PC-3 (cell line): ENCODE data around the gene SEMA3A. TPM values are rescaled to one million over a fixed set of nuclear protein-coding genes. Genes with fewer than 3 reads are reported as not detected.
"Not testable (repeated sequence)": the region's sequence is repeated elsewhere in the genome, so short reads cannot be mapped to it uniquely, and the experiment has no call there.

ENCODE experiments used
- ATAC-seq: fragments of 200-7000 bp; cut with Tn5 transposase; 2 replicates; pipeline ENCODE4 v1.9.1; 2020; ENCODE audit warnings: mild to moderate bottlenecking, moderate library complexity
- BruUV-seq: library from RNA; stranded (reverse); fragments of 400-500 nt; replicated peaks from 2 replicates; lab custom pipeline; 2021; lab: Mats Ljungman, UMichigan
- CTCF ChIA-PET: fragments of 300-600 bp; sonication (Branson Sonifier 250); formaldehyde crosslinking; loops from one replicate; lab custom pipeline; 2022; ENCODE audit warnings: antibody characterized with exemption; lab: Charles Lee
- POLR2A ChIA-PET: fragments of 300-600 bp; sonication (Branson Sonifier 250); formaldehyde crosslinking; loops from one replicate; lab custom pipeline; 2022; ENCODE audit warnings: antibody characterized with exemption; ENCODE audit not compliant: unreplicated experiment; lab: Charles Lee
- DNase-seq: peaks from one replicate; pipeline ENCODE4 v3.0.0-alpha.2; 2015
- H2AFZ ChIP-seq: fragments of 300-600 bp; sonication (generic); 2 replicates; pipeline ENCODE4 v1.6.0; 2016; ENCODE audit warnings: antibody characterized with exemption, low read length
- H3F3A ChIP-seq: fragments of 300-600 bp; sonication (generic); one replicate; pipeline ENCODE4 v1.6.0; 2017; ENCODE audit warnings: antibody characterized with exemption, low read length, control low read depth, mild to moderate bottlenecking; ENCODE audit not compliant: unreplicated experiment
- H3K27ac ChIP-seq: fragments of 300-600 bp; sonication (generic); 2 replicates; pipeline ENCODE4 v1.5.1; 2016; ENCODE audit warnings: mild to moderate bottlenecking, low read length
- H3K27me3 ChIP-seq: fragments of 300-600 bp; sonication (generic); 2 replicates; pipeline ENCODE4 v1.6.1; 2016; ENCODE audit warnings: low read length, mixed read lengths
- H3K36me3 ChIP-seq: fragments of 300-600 bp; sonication (generic); 2 replicates; pipeline ENCODE4 v1.6.1; 2016; ENCODE audit warnings: low read depth, mixed run types, low read length, mixed read lengths
- H3K4me1 ChIP-seq: fragments of 300-600 bp; sonication (generic); 2 replicates; pipeline ENCODE4 v1.5.1; 2016; ENCODE audit warnings: low read length; ENCODE audit not compliant: insufficient read depth
- H3K4me2 ChIP-seq: fragments of 300-600 bp; sonication (generic); 2 replicates; pipeline ENCODE4 v1.6.0; 2016; ENCODE audit warnings: low read length
- H3K4me3 ChIP-seq: fragments of 300-600 bp; sonication (generic); 2 replicates; pipeline ENCODE4 v1.5.1; 2016; ENCODE audit warnings: mild to moderate bottlenecking, low read length, mixed read lengths
- H3K79me2 ChIP-seq: fragments of 300-600 bp; sonication (generic); 2 replicates; pipeline ENCODE4 v1.6.1; 2017; ENCODE audit warnings: low read length, mixed read lengths
- H3K9ac ChIP-seq: fragments of 300-600 bp; sonication (generic); 2 replicates; pipeline ENCODE4 v1.6.0; 2016; ENCODE audit warnings: mild to moderate bottlenecking, low read length
- H3K9me2 ChIP-seq: fragments of 300-600 bp; sonication (generic); replicated peaks from 2 replicates; pipeline ENCODE4 v1.6.1; 2016; ENCODE audit warnings: mixed run types, low read length, mixed read lengths
- H3K9me3 ChIP-seq: fragments of 300-600 bp; sonication (generic); 2 replicates; pipeline ENCODE4 v1.6.1; 2016; ENCODE audit warnings: low read length, mixed read lengths
- H4K20me1 ChIP-seq: fragments of 300-600 bp; sonication (generic); 2 replicates; pipeline ENCODE4 v1.6.1; 2016; ENCODE audit warnings: low read length, mixed read lengths
- EZH2 ChIP-seq: fragments of 300-600 bp; sonication (generic); IDR thresholded peaks from one replicate; pipeline ENCODE4 v1.6.1; 2017; ENCODE audit warnings: antibody characterized with exemption, mild to moderate bottlenecking, low read length; ENCODE audit not compliant: unreplicated experiment
- EZH2phosphoT487 ChIP-seq: fragments of 300-600 bp; sonication (generic); IDR thresholded peaks from 2 replicates; pipeline ENCODE4 v1.6.1; 2018; ENCODE audit warnings: mild to moderate bottlenecking, antibody characterized with exemption, low read length, borderline replicate concordance
- intact Hi-C: fragments of 100-400 bp; cut with micrococcal nuclease; formaldehyde crosslinking; loops from 2 replicates; pipeline ENCODE4 v1.9.0; 2023
- total RNA-seq: library from RNA; depleted of rRNA; stranded (reverse); fragments of >200 nt; gene quantifications from 2 replicates; pipeline ENCODE4 v1.2.3, GENCODE V29; 2014
- TF ChIP-seq, protein P1 (sequence below): fragments of 300-600 bp; sonication (generic); conservative IDR thresholded peaks from 2 replicates; pipeline ENCODE4 v1.5.1; 2017; ENCODE audit warnings: antibody characterized with exemption, low read depth, mild to moderate bottlenecking, low read length

The SEMA3A gene
- total RNA-seq, 1 experiment from 2014 or later, result 16.9 TPM

DNA sequence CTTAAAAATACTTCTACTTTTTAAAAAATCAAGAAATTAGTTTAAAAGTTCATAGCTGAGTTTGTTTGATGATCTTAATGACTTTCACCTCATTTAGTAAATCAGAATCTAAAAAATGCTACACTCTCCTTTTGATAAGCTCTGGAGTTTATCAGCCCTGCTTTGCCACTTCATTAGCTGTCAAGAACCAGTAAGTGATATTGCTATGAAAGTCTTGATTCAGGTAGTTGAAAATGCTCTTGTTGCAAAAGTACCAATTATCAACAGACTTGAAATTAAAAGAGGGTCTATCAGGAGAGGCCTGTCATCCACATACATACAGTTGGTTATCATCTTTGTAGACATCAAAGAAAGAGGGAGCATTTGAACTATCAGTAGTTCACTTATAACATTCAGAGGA lies 41.6 kb downstream of the SEMA3A start:
- ATAC-seq (no peak), DNase-seq (no peak)
- POLR2A ChIA-PET, result no interaction called here
- H3F3A ChIP-seq, result no peaks in the 10 kb centered on the region
- intact Hi-C loops, result no loop called here
- H3K9me2 ChIP-seq, result no peaks in the 10 kb centered on the region
- H3K4me1 ChIP-seq, result peaks cover 3% of the 10 kb centered on the region; the same call in 1 of the 2 replicates
- H3K9me3 ChIP-seq, result no peaks in the 10 kb centered on the region
- no peak overlapping the region for H3K4me3 ChIP-seq
- no peak for TF ChIP-seq EZH2
- no peak for TF ChIP-seq EZH2phosphoT487
- TF ChIP-seq, protein P1, sequence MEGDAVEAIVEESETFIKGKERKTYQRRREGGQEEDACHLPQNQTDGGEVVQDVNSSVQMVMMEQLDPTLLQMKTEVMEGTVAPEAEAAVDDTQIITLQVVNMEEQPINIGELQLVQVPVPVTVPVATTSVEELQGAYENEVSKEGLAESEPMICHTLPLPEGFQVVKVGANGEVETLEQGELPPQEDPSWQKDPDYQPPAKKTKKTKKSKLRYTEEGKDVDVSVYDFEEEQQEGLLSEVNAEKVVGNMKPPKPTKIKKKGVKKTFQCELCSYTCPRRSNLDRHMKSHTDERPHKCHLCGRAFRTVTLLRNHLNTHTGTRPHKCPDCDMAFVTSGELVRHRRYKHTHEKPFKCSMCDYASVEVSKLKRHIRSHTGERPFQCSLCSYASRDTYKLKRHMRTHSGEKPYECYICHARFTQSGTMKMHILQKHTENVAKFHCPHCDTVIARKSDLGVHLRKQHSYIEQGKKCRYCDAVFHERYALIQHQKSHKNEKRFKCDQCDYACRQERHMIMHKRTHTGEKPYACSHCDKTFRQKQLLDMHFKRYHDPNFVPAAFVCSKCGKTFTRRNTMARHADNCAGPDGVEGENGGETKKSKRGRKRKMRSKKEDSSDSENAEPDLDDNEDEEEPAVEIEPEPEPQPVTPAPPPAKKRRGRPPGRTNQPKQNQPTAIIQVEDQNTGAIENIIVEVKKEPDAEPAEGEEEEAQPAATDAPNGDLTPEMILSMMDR, result no peak
- H3K27me3 ChIP-seq, result no peaks in the 10 kb centered on the region
- no peak overlapping the region for H3K4me2 ChIP-seq
- no TSS peak for BruUV-seq
- H2AFZ ChIP-seq, result no peak overlapping the region
- H3K79me2 ChIP-seq, result peaks cover 4% of the 10 kb centered on the region
- no peaks in the 10 kb centered on the region for H3K36me3 ChIP-seq
- H3K27ac ChIP-seq, result no peak overlapping the region
- CTCF ChIA-PET, result no interaction called here
- H4K20me1 ChIP-seq, result no peaks in the 10 kb centered on the region
- H3K9ac ChIP-seq, result no peak overlapping the region

- CTCF ChIA-PET, H3K9ac ChIP-seq, H3K4me3 ChIP-seq, H3K36me3 ChIP-seq, H3K27me3 ChIP-seq, POLR2A ChIA-PET, DNase-seq, ATAC-seq, H3K9me3 ChIP-seq, H3K27ac ChIP-seq, H3K9me2 ChIP-seq, H3F3A ChIP-seq, H4K20me1 ChIP-seq, H3K4me2 ChIP-seq, H2AFZ ChIP-seq, BruUV-seq, intact Hi-C loops, H3K4me1 ChIP-seq: not testable (repeated sequence)
- H3K79me2 ChIP-seq, result peaks cover 24% of the 10 kb centered on the region
Observed at GRCh38 chr7:84150370-84150769, 44.2 kb downstream of the SEMA3A start.

DNA sequence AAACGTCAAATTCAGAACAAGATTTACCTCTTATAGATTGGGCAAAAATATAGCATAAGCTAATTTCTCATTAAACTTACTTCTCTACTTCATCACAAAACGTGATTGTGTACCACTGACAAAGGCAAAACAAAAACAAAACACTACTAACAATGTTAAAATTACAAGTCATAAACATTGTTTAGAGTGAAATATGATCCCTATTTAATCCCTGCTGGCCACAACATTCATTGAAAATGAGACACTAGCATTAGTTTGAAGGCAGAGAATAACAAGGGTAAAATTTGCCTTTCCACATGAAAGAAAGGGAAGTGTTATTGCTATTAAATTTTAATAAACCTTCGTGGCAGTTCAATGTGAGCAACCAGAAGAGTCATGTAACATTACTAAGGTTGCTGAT lies 45.0 kb downstream of the SEMA3A start:
- ATAC-seq (no peak), DNase-seq (no peak)
- ChIA-PET POLR2A (no interaction called here), CTCF (no interaction called here)
- no peaks in the 10 kb centered on the region for H3K27me3 ChIP-seq
- H3K9me2 ChIP-seq, result no peaks in the 10 kb centered on the region
- H4K20me1 ChIP-seq, result no peaks in the 10 kb centered on the region
- no peaks in the 10 kb centered on the region for H3F3A ChIP-seq
- H3K79me2 ChIP-seq, result peaks cover 24% of the 10 kb centered on the region
- H3K27ac ChIP-seq, result no peak overlapping the region
- no peak overlapping the region for H2AFZ ChIP-seq
- H3K9ac ChIP-seq, result no peak overlapping the region
- peaks cover 9% of the 10 kb centered on the region; the same call in 1 of the 2 replicates for H3K4me1 ChIP-seq
- no peaks in the 10 kb centered on the region for H3K9me3 ChIP-seq
- TF ChIP-seq, protein P1, result no peak
- TF ChIP-seq EZH2, result no peak
- no peak for TF ChIP-seq EZH2phosphoT487
- BruUV-seq, result no TSS peak
- H3K4me3 ChIP-seq, result no peak overlapping the region
- H3K36me3 ChIP-seq, result no peaks in the 10 kb centered on the region
- H3K4me2 ChIP-seq, result no peak overlapping the region
- intact Hi-C loops, result no loop called here
